HUES6 (cell line): ENCODE results near the gene NKAIN1.
"Not testable (repeated sequence)": the region's sequence is repeated elsewhere in the genome, so short reads cannot be mapped to it uniquely, and the experiment has no call there.

ENCODE experiments used
- H3K27ac ChIP-seq: 2 replicates; pipeline ENCODE4 v1.7.0; 2013; ENCODE audit warnings: low read depth, mild to moderate bottlenecking, low read length, inconsistent platforms
- H3K27me3 ChIP-seq: 2 replicates; pipeline ENCODE4 v1.6.1; 2013; ENCODE audit warnings: low read length; ENCODE audit not compliant: control insufficient read depth, insufficient read depth
- H3K36me3 ChIP-seq: 2 replicates; pipeline ENCODE4 v1.6.1; 2013; ENCODE audit warnings: low read length; ENCODE audit not compliant: control insufficient read depth, insufficient read depth
- H3K4me1 ChIP-seq: 2 replicates; pipeline ENCODE4 v1.6.1; 2013; ENCODE audit warnings: low read length; ENCODE audit not compliant: control insufficient read depth, insufficient read depth
- H3K4me3 ChIP-seq: 2 replicates; pipeline ENCODE4 v1.5.1; 2013; ENCODE audit warnings: low read depth, low read length
- H3K9ac ChIP-seq: one replicate; pipeline ENCODE4 v1.6.1; 2013; ENCODE audit warnings: mild to moderate bottlenecking, low read length
- H3K9me3 ChIP-seq: 2 replicates; pipeline ENCODE4 v1.6.1; 2013; ENCODE audit warnings: low read depth, low read length; ENCODE audit not compliant: control insufficient read depth, insufficient read depth

NKAIN1 gene

DNA sequence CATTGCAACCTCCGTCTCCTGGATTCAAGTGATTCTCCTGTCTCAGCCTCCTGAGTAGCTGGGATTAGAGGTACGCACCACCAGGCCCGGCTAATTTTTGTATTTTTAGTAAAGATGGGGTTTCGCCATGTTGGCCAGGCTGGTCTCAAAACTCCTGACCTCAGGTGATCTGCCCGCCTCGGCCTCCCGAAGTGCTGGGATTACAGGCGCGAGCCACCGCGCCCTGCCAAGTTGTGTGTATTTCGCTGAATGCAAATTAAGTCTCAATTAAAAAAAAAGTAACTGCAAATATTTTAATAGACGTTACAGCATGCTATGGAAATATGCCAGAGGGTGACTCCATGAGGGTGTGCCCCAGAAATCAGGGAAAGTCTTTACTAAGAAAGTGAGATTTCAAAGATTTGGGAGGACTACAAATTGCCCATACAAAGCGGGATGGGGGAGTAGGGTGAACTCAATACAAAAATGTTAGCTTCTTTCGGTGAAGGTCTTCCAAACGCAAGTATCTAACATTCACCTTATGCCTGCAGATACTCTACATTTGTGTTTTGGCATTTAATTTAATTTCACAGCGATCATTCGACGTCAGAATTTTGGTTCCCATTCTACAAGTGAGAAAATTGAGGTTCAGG is 85.6 kb downstream of the NKAIN1 start:
- H3K27me3 ChIP-seq, result no peaks in the 10 kb centered on the region
- H3K27ac ChIP-seq, result peak overlapping the region; percentile 93
- H3K9me3 ChIP-seq, result peaks cover 3% of the 10 kb centered on the region; the same call in 1 of the 2 replicates
- H3K4me1 ChIP-seq, result peaks cover 9% of the 10 kb centered on the region; the same call in 1 of the 2 replicates
- H3K36me3 ChIP-seq, result no peaks in the 10 kb centered on the region; the same call in 1 of the 2 replicates
- H3K4me3 ChIP-seq, result peak overlapping the region; percentile 54
- H3K9ac ChIP-seq, result peak overlapping the region; percentile 87

DNA sequence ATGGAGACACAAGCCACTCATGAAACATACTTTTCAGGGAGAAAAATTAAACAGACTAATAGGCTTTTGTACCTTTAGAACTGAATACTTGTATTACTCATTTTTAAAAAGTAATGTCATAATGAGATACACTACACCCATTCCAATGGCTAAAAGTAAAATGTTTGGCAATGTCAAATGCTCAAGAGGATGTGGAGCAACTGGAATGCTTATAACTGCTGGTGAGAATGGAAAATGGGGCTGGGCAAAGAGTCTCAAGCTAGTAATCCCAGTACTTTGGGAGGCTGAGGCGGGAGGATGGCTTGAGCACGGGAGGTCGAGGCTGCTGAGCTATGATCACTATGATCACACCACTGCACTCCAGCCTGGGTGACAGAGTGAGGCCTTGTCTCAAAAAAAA is 86.3 kb downstream of the NKAIN1 start:
- Histone ChIP-seq H3K27me3 (no peaks in the 10 kb centered on the region), H3K27ac (no peak overlapping the region), H3K9me3 (peaks cover 3% of the 10 kb centered on the region; the same call in 1 of the 2 replicates), H3K4me3 (no peak overlapping the region), H3K4me1 (peaks cover 9% of the 10 kb centered on the region; the same call in 1 of the 2 replicates), H3K36me3 (no peaks in the 10 kb centered on the region; the same call in 1 of the 2 replicates), H3K9ac (no peak overlapping the region)

DNA sequence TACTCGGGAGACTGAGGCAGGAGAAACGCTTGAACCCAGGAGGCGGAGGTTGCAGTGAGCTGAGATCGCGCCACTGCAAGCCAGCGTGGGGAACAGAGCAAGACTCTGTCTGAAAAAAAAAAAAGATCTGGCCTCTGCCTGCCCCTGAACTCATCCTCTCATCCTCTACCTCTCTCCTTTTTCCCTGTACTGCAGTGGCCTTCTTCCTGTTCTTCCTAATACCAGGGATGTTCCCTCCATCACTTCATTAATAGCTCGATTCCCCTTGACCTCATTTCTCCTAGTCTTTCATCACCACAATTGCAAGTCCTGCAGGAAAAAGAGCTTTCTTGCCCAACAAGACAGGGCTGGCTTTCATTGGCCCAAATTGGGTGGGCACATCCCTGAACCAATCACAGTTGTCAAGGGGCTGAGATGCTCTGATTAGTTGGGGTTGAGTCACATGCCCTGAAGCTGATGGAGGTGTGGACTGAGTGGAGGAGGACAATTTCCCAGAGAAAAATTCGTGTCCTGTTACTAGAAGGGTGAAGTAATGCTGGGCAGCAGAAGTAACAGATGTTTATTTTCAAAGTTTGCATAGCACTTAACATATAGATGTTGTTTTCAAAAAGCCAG is 87.4 kb downstream of the NKAIN1 start:
- no peak overlapping the region for H3K27ac ChIP-seq
- H3K9me3 ChIP-seq, result peaks cover 3% of the 10 kb centered on the region; the same call in 1 of the 2 replicates

DNA sequence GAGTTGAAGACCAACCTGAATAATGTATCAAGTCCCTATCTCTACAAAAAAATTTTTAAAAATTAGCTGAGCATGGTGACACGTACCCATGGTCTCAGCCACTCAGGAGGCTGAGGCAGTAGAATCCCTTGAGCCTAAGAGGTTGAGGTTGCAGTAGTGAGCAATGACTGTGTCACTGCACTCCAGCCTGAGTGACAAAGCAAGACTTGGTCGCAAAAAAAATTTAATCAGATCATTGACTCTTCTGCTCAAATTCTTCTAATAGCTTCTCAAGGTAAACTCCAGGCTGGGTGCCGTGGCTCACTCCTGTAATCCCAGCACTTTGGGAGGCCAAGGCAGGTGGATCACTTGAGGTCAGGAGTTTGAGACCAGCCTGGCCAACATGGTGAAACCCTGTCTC is 88.3 kb downstream of the NKAIN1 start:
- no peaks in the 10 kb centered on the region for H3K36me3 ChIP-seq
- no peak overlapping the region for H3K4me3 ChIP-seq
- H3K4me1 ChIP-seq, result peaks cover 9% of the 10 kb centered on the region; the same call in 1 of the 2 replicates
- no peak overlapping the region for H3K27ac ChIP-seq
- no peak overlapping the region for H3K9ac ChIP-seq
- no peaks in the 10 kb centered on the region for H3K27me3 ChIP-seq
- peaks cover 3% of the 10 kb centered on the region; the same call in 1 of the 2 replicates for H3K9me3 ChIP-seq

More for the DNA sequence above, 87.4 kb downstream of the NKAIN1 start:
- Histone ChIP-seq H3K36me3 (no peaks in the 10 kb centered on the region; the same call in 1 of the 2 replicates), H3K4me1 (peaks cover 9% of the 10 kb centered on the region; the same call in 1 of the 2 replicates), H3K4me3 (no peak overlapping the region), H3K9ac (no peak overlapping the region), H3K27me3 (no peaks in the 10 kb centered on the region)

DNA sequence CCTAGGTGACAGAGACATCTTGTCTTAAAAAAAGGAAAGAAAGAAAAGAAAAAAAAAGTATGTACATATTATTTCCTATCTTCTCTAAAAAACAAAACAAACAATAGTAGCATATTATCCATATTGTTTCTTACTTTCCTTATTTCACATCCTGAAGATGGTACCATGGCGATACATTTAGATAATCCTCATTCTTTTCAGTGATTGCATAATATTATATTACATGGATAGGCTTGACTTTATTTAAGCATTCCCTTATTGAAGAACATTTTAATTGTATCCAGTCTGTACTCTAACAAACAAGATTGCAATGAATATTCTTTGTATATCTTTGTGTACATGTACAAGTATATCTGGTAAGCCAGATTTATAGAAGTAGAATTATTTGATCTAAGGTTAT is 91.3 kb downstream of the NKAIN1 start:
- H3K9ac ChIP-seq, result no peak overlapping the region
- no peak overlapping the region for H3K4me3 ChIP-seq
- no peak overlapping the region for H3K27ac ChIP-seq
- H3K4me1 ChIP-seq, result peaks cover 7% of the 10 kb centered on the region; the same call in 1 of the 2 replicates
- peaks cover 1% of the 10 kb centered on the region; the same call in 1 of the 2 replicates for H3K9me3 ChIP-seq
- no peaks in the 10 kb centered on the region for H3K27me3 ChIP-seq
- no peaks in the 10 kb centered on the region for H3K36me3 ChIP-seq

DNA sequence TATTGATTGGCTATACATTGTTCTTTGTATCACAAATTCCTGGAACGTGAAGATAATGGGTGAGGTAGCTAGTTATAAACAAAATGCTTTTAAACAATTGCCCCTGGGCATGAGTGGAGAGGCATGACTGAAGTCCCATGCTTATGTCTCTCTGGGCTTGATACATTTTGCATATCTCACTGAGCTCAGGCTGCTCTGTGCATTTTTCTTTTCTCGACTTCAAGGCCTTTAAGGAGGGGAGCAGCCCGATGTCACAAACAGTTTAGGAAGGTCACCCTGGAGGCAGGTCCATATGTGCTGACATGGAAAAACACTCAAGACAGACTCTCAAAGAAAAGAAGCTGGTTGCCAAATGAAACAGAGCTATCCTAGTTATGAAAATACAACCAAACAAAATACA is 94.0 kb downstream of the NKAIN1 start:
- Histone ChIP-seq H3K27me3 (no peaks in the 10 kb centered on the region), H3K9ac (no peak overlapping the region), H3K27ac (peak overlapping the region; percentile 48; the same call in 1 of the 2 replicates), H3K4me1 (peaks cover 7% of the 10 kb centered on the region; the same call in 1 of the 2 replicates), H3K9me3 (no peaks in the 10 kb centered on the region), H3K36me3 (no peaks in the 10 kb centered on the region), H3K4me3 (no peak overlapping the region)

DNA sequence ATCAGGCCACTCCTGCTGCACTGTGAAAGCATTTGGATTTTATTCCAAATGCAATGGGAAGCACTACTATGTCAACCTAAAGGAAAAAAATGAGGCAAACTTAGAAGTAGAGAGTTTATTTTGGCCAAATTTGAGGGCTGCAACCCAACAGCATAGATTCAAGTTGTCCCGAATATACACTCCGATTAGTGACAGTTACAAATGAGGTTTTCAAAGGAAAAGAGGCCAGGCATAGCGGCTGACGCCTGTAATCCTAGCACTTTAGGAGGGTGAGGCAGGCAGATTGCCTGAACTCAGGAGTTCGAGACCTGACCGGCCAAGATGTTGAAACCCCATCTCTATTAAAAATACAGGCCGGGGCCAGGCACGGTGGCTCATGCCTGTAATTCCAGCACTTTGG is 95.2 kb downstream of the NKAIN1 start:
- H3K4me1 ChIP-seq, result peaks cover 7% of the 10 kb centered on the region; the same call in 1 of the 2 replicates
- no peaks in the 10 kb centered on the region for H3K9me3 ChIP-seq
- H3K4me3 ChIP-seq, result no peak overlapping the region
- no peaks in the 10 kb centered on the region for H3K27me3 ChIP-seq
- no peak overlapping the region for H3K27ac ChIP-seq
- H3K36me3 ChIP-seq, result no peaks in the 10 kb centered on the region
- no peak overlapping the region for H3K9ac ChIP-seq

DNA sequence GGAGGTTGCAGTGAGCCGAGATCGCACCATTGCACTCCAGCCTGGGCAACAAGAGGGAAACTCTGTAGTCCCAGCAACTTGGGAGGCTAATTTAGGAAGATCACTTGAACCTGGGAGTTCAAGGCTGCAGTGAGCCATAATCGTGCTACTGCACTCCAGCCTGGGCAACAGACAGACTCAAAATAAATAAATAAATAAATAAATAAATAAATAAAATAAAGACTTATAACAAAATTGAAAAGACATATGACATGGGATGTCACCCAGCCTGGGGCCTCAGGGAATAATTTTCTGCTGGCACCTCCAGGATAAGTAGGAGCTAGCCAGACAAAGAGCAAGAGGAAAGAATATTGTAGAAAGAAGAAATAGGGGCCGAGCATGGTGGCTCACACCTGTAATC is 96.2 kb downstream of the NKAIN1 start:
- no peaks in the 10 kb centered on the region for H3K27me3 ChIP-seq
- no peak overlapping the region for H3K9ac ChIP-seq
- H3K9me3 ChIP-seq, result no peaks in the 10 kb centered on the region
- H3K4me1 ChIP-seq, result peaks cover 7% of the 10 kb centered on the region; the same call in 1 of the 2 replicates
- no peaks in the 10 kb centered on the region for H3K36me3 ChIP-seq
- no peak overlapping the region for H3K4me3 ChIP-seq
- no peak overlapping the region for H3K27ac ChIP-seq

DNA sequence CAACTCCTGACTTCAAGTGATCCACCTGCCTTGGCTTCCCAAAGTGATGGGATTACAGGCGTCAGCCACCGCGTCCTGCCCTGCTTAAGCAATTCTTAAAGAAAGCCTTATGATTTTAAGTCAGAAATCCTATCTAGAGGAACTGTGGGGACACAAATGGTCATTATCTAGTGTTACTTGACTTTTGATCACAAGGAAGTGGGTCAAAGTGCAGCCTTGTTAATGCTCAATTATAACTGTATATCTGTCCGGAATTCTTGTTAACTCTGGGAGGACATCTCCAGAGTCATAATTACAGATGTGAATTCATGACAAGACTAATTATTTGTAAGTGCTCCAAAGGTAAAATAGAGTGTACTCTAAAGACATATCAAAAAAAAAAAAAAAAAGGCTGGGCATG is 97.3 kb downstream of the NKAIN1 start:
- H3K4me3 ChIP-seq, result no peak overlapping the region
- no peak overlapping the region for H3K27ac ChIP-seq
- peaks cover 7% of the 10 kb centered on the region; the same call in 1 of the 2 replicates for H3K4me1 ChIP-seq
- no peak overlapping the region for H3K9ac ChIP-seq
- no peaks in the 10 kb centered on the region for H3K27me3 ChIP-seq
- no peaks in the 10 kb centered on the region for H3K36me3 ChIP-seq
- H3K9me3 ChIP-seq, result no peaks in the 10 kb centered on the region

DNA sequence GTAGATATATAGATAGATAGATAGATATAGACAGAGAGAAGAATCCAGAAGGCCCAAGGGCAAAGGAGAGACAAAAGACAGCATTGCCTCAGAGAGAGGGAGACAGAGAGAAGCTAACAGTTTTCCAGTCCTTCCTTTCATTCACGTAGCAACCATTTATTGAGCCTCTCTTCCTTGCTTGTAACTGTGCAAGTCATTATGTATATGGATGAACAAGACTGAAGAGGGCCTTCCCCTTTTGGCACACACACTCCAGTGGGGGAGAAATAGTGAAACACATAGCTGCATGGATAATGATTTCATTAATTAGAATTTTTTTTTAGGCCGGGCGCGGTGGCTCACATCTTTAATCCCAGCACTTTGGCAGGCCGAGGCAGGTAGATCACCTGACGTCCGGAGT is 99.4 kb downstream of the NKAIN1 start:
- peaks cover 6% of the 10 kb centered on the region; the same call in 1 of the 2 replicates for H3K9me3 ChIP-seq
- H3K27me3 ChIP-seq, result no peaks in the 10 kb centered on the region
- H3K4me1 ChIP-seq, result no peaks in the 10 kb centered on the region
- no peak overlapping the region for H3K27ac ChIP-seq
- H3K9ac ChIP-seq, result no peak overlapping the region
- H3K36me3 ChIP-seq, result no peaks in the 10 kb centered on the region
- H3K4me3 ChIP-seq, result no peak overlapping the region

DNA sequence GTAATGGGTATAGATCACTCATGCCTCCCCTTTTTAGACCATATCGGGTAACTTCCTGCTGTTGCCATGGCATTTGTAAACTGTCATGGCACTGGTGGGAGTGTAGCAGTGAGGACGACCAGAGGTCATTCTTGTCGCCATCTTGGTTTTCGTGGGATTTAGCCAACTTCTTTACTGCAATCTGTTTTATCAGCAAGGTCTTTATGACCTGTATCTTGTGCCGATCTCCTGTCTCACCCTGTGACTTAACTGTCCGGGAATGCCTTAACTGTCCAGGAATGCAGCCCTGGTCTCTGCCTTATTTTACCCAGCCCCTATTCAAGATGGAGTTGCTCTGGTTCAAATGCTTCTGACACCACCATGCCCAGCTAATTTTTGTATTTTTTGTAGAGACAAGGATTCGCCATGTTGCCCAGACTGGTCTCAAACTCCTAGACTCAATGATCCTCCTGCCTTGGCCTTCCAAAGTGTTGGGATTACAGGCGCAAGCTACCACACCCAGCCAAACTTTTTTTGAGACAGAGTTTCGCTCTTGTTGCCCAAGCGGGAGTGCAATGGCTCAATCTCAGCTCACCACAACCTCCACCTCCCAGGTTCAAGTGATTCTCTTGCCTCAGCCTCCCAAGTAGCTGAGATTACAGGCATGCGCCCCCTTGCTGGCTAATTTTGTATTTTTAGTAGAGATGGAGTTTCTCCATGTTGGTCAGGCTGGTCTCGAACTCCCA is 100.7 kb downstream of the NKAIN1 start:
- H3K4me1 ChIP-seq, H3K4me3 ChIP-seq, H3K27me3 ChIP-seq, H3K27ac ChIP-seq, H3K36me3 ChIP-seq, H3K9ac ChIP-seq, H3K9me3 ChIP-seq: not testable (repeated sequence)
